Upper lobe of left lung (tissue), 6 donors: ENCODE results near the gene SLC18A3. TPM values are rescaled to one million over a fixed set of nuclear protein-coding genes. Genes with fewer than 3 reads are reported as not detected.

ENCODE experiments used
- ATAC-seq, 2 donors: fragments of 200-7000 bp; cut with Tn5 transposase; one replicate each; pipeline ENCODE4 v1.9.1; 2022; ENCODE audit warnings: mild to moderate bottlenecking in 2 of 2, moderate library complexity in 2 of 2; ENCODE audit not compliant: low FRiP score in 2 of 2
- DNase-seq, 2 donors: peaks; one replicate each; pipeline ENCODE4 v3.0.0-alpha.2; 2019 to 2020
- H3K27ac ChIP-seq, 4 donors: fragments of 200-600 bp; sonication (generic); one replicate each; pipeline ENCODE4 v1.5.1; 2016 to 2019
- H3K27me3 ChIP-seq, 4 donors: fragments of 200-600 bp; sonication (generic); one replicate each; pipeline ENCODE4 v1.5.1; 2017 to 2019
- H3K36me3 ChIP-seq, 4 donors: fragments of 200-600 bp; sonication (generic); one replicate each; pipeline ENCODE4 v1.5.1; 2016 to 2019
- H3K4me1 ChIP-seq, 4 donors: fragments of 200-600 bp; sonication (generic); one replicate each; pipeline ENCODE4 v1.5.1; 2018 to 2019
- H3K4me3 ChIP-seq, 4 donors: fragments of 200-600 bp; sonication (generic); one replicate each; pipeline ENCODE4 v1.5.1; 2017 to 2019; ENCODE audit warnings: mild to moderate bottlenecking in 2 of 4, moderate library complexity in 1 of 4
- H3K9me3 ChIP-seq, 4 donors: fragments of 200-600 bp; sonication (generic); one replicate each; pipeline ENCODE4 v1.5.1; 2018 to 2019
- CTCF ChIP-seq, 6 experiments: fragments of 450-650 bp in 4 of 6; fragments of 200-600 bp in 2 of 6; sonication (generic) in 2 of 6; IDR thresholded peaks; one replicate each; pipeline ENCODE4 v1.5.1; 2016 to 2019; ENCODE audit warnings: antibody characterized with exemption in 6 of 6
- EP300 ChIP-seq, 4 donors: sonication (generic); formaldehyde crosslinking; IDR thresholded peaks; one replicate each; pipeline ENCODE4 v1.5.1; 2017; ENCODE audit warnings: antibody characterized with exemption in 4 of 4, control low read depth in 2 of 4
- POLR2A ChIP-seq, 4 donors: fragments of 450-650 bp; IDR thresholded peaks; one replicate each; pipeline ENCODE4 v1.5.1; 2016 to 2017; ENCODE audit warnings: antibody characterized with exemption in 4 of 4, mild to moderate bottlenecking in 2 of 4
- POLR2AphosphoS5 ChIP-seq, 2 donors: sonication (generic); formaldehyde crosslinking; IDR thresholded peaks; one replicate each; pipeline ENCODE4 v1.5.1; 2017; ENCODE audit warnings: antibody characterized with exemption in 2 of 2
- WGBS, 2 donors: methylation state at CpG; one replicate each; pipeline ENCODE4 v1.1.5; 2017 to 2018; 5-methylcytosine and 5-hydroxymethylcytosine counted together
- total RNA-seq, 6 donors: library from RNA; depleted of rRNA in 4 of 6; stranded (reverse); fragments of >200 nt in 4 of 6; gene quantifications; one replicate each; pipeline versions ENCODE4 v1.1.0 to v1.2.1, GENCODE V29; 2016 to 2021
- donor health status: DM: no; HTN: no; CAD: no; lungs with moderate emphysema.
- donor health status: DM: no; HTN: yes; CAD: no; lungs with severe emphysema.

SLC18A3 gene
- total RNA-seq, 6 donors from 2014 or later: not detected

DNA sequence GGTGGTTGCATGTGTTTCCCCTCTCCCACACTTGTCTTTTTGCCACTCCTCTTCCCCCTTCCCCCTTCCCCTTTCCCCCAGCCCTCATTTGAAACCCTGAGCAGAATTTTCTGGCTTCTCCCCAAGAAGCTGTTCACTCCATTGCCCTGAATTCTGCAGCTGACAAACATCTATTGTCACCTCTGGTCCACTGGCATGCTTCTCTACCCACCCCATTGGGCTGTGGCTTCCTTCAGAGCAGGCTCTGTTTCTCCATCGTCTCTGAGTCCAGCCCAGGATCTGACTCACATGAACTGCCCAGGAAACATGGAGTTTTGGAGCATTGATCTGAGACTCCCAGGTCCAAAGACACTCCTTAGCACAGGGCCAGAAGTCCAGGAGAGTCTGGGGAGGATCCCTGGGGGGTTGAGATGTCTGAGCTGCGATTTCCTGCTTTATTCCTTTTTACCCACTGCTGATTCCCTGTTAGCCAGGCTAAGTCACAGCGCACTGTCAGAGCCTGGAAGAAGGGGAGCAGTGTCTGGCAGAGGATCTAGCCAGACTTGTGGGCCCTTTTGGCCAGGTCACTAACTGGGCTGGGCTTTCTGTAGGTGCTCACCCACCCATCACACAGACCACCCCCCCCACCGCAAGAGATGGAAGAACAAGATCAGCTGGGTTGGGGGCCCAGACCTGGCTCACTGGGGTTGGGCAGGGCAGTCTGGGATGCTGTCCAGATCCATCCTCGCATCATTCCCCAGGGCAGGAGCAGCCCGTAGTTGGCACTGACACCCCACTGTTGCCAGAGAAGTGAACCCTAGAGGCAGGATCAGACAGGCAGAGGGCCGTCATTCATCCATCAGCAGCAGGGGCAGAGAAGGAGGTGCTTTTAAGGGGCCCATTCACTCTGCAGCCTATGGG, 7.3 kb downstream of the SLC18A3 start:
- Histone ChIP-seq H3K4me1 (peaks cover 0 to 5% (median 2%) of the 10 kb centered on the region in 4 donors), H3K9me3 (no peaks in the 10 kb centered on the region), H3K36me3 (no peaks in the 10 kb centered on the region), H3K27ac (no peak overlapping the region), H3K4me3 (no peak overlapping the region), H3K27me3 (peaks cover 0 to 33% (median 15%) of the 10 kb centered on the region in 4 donors)
- 55 to 61% methylated on average over 5 of the region's 7 CpGs for WGBS, 2 donors
- DNase-seq (no peak), ATAC-seq (no peak)
- TF ChIP-seq CTCF (IDR thresholded peaks at IDR 0.05) (no peak), POLR2A (IDR thresholded peaks at IDR 0.05) (no peak), EP300 (IDR thresholded peaks at IDR 0.05) (no peak), POLR2AphosphoS5 (IDR thresholded peaks at IDR 0.05) (no peak)

- no peaks in the 10 kb centered on the region for H3K36me3 ChIP-seq
- H3K27me3 ChIP-seq: peaks cover 0 to 18% (median 9%) of the 10 kb centered on the region in 4 donors
- no peak for DNase-seq
- H3K9me3 ChIP-seq: no peaks in the 10 kb centered on the region
- H3K4me3 ChIP-seq: no peak overlapping the region
- 73 to 74% methylated on average over 2 of the region's 2 CpGs for WGBS, 2 donors
- no peak overlapping the region for H3K27ac ChIP-seq
- TF ChIP-seq POLR2A (IDR thresholded peaks at IDR 0.05) (no peak), POLR2AphosphoS5 (IDR thresholded peaks at IDR 0.05) (no peak), EP300 (IDR thresholded peaks at IDR 0.05) (no peak), CTCF (IDR thresholded peaks at IDR 0.05) (no peak)
- H3K4me1 ChIP-seq: peaks cover 0 to 5% (median 2%) of the 10 kb centered on the region in 4 donors
- ATAC-seq: no peak
These were observed 8.7 kb downstream of the SLC18A3 start for GRCh38 chr10:49618821-49619220.

DNA sequence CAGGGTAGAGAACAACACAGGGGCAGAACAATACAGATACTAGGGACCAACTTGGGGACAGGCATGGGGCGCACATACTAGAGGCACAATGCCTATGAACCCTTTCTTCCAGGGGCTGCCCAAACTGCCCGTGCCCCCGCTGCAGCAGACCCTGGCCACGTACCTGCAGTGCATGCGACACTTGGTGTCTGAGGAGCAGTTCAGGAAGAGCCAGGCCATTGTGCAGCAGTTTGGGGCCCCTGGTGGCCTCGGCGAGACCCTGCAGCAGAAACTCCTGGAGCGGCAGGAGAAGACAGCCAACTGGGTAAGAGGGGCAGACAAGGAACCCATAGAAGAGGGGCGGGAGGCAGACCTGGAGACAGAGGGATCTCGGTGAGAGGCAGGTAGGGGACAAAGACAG, 9.5 kb downstream of the SLC18A3 start:
- ATAC-seq (no peak), DNase-seq (no peak)
- no peak overlapping the region for H3K4me3 ChIP-seq
- TF ChIP-seq EP300 (IDR thresholded peaks at IDR 0.05) (no peak), CTCF (IDR thresholded peaks at IDR 0.05) (no peak), POLR2A (IDR thresholded peaks at IDR 0.05) (no peak), POLR2AphosphoS5 (IDR thresholded peaks at IDR 0.05) (no peak)
- no peak overlapping the region for H3K27ac ChIP-seq
- 46 to 53% methylated on average over 7 to 10 of the region's 10 CpGs for WGBS, 2 donors
- H3K4me1 ChIP-seq: no peaks in the 10 kb centered on the region
- H3K36me3 ChIP-seq: no peaks in the 10 kb centered on the region
- H3K27me3 ChIP-seq: peaks cover 0 to 10% (median 5%) of the 10 kb centered on the region in 4 donors
- no peaks in the 10 kb centered on the region for H3K9me3 ChIP-seq

GRCh38 chr10:49620286-49620810, 10.2 kb downstream of the SLC18A3 start:
- H3K4me3 ChIP-seq: no peak overlapping the region
- H3K27me3 ChIP-seq: peaks cover 0 to 4% (median 2%) of the 10 kb centered on the region in 4 donors
- no peak for ATAC-seq
- H3K27ac ChIP-seq: no peak overlapping the region
- DNase-seq: no peak
- no peaks in the 10 kb centered on the region for H3K4me1 ChIP-seq
- no peak for TF ChIP-seq POLR2AphosphoS5 (IDR thresholded peaks at IDR 0.05)
- no peak for TF ChIP-seq POLR2A (IDR thresholded peaks at IDR 0.05)
- TF ChIP-seq EP300 (IDR thresholded peaks at IDR 0.05): no peak
- no peak for TF ChIP-seq CTCF (IDR thresholded peaks at IDR 0.05)
- no peaks in the 10 kb centered on the region for H3K36me3 ChIP-seq
- 79 to 90% methylated on average over 7 to 12 of the region's 12 CpGs for WGBS, 2 donors
- H3K9me3 ChIP-seq: no peaks in the 10 kb centered on the region
